Measurements from ENCODE around the gene NTN4.

DNA sequence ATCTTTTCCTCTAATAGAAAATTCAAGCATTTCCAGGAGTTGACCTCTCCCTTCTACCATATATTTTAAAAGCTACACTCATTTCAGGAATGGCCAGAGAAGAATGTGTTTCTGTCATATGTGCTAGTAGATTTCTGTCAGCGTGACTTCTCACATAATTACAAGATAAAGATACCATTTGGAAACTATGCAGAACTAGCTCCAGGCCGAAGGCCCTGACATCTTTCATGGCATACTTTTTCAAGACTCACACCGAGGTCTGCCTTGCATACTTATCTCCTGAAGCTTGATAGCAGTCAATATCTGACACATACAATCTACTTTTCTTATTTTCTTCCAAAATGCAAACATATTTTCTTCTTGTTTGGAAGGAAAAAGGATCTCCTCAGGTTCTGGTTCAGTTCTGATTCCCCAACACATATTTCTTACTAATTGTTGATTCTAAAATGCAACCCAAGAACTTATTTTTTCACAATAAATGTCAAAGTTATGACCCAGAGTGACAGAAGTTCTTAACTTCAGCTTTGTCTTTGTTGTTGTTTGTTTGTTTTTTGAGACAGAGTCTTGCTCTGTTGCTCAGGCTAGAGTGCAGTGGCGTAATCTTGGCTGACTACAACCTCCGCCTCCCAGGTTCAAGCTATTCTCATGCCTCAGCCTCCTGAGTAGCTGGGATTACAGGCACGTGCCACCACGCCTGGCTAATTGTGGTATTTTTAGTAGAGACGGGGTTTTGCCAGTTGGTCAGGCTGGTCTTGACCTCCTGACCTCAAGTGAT lies 99.5 kb downstream of the NTN4 start:
- TF ChIP-seq, protein P1, sequence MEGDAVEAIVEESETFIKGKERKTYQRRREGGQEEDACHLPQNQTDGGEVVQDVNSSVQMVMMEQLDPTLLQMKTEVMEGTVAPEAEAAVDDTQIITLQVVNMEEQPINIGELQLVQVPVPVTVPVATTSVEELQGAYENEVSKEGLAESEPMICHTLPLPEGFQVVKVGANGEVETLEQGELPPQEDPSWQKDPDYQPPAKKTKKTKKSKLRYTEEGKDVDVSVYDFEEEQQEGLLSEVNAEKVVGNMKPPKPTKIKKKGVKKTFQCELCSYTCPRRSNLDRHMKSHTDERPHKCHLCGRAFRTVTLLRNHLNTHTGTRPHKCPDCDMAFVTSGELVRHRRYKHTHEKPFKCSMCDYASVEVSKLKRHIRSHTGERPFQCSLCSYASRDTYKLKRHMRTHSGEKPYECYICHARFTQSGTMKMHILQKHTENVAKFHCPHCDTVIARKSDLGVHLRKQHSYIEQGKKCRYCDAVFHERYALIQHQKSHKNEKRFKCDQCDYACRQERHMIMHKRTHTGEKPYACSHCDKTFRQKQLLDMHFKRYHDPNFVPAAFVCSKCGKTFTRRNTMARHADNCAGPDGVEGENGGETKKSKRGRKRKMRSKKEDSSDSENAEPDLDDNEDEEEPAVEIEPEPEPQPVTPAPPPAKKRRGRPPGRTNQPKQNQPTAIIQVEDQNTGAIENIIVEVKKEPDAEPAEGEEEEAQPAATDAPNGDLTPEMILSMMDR (IDR thresholded peaks at IDR 0.05), result no peak
- no peak for TF ChIP-seq POLR2AphosphoS5 (IDR thresholded peaks at IDR 0.05)
- no peak for TF ChIP-seq POLR2A (IDR thresholded peaks at IDR 0.05)
